GM19397 (cell line): ENCODE data around the gene ADCY6.
"Not testable (repeated sequence)": the region's sequence is repeated elsewhere in the genome, so short reads cannot be mapped to it uniquely, and the experiment has no call there.

Experiments used
- ATAC-seq: cut with Tn5 transposase; IDR thresholded peaks from one replicate; pipeline ENCODE4 v1.9.1; 2021; ENCODE audit warnings: mild to moderate bottlenecking, moderate library complexity; ENCODE audit not compliant: unreplicated experiment

ADCY6 gene

DNA sequence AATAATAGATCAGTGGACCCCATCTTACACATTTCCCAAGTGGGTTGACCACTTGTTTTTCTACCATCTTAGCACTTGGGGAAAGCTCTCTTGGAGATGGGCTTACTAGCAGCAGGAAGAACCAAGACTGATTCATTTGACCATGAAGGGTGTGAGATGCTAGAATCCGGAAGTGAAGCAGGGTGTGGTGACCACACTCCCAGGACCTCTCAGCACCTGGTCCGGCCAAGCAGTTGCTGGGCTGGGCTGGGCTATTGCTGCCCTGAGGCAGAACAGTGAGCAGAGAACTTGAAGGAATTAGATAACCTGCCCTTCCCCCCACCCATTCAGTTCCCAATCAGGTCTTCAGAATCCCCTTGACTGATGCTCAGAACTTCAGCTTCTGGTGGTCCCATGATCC lies 24.4 kb downstream of the ADCY6 start:
- no peak for ATAC-seq

GRCh38 chr12:48758737-48759136 lies 30.2 kb downstream of the ADCY6 start:
- no peak for ATAC-seq

- no peak for ATAC-seq
Measured at GRCh38 chr12:48758186-48758585, 30.7 kb downstream of the ADCY6 start.

DNA sequence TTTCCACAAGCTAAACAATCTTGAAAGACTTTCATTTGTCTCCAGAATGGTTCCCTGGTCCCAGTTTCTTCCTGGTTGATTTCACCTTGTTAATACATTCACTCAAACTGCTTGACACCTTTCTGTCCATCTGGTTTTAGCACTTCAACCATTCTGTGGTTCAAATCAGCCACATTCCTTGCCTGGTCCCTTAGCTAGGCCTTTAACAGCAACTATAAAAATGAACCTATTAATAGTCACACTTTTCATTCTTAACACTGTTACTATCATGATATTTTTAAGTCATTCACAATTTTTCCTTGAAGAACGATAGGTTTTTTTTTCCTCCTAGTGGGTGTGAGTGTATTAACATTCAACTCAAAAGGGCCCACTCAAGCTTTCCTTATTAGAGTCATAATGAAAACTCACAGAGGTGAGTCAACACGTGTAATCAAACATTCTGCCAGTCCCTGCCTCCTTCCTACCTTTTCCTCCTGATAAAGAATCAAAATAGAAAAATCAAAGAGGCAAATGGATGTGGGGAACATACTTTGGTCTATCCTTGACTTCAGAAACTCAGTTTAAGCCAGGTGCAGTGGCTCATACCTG lies 38.0 kb downstream of the ADCY6 start:
- ATAC-seq = no peak

DNA sequence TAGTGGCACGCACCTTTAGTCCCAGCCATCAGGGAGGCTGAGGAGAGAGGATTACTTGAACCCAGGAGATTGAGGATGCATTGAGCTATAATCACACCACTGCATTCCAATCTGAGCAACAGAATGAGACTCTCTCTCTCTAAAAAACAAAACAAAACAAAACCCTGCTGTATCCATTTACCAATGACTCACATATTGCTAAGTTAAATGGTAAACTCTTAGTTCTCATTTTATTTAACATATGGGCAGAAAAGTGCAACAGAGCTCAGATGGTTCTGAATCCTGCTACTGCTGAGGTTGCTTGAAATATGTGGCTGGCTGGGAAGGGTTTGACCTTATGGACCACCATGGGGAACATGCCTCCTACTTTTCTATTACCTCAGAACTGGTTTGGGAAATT lies 38.7 kb downstream of the ADCY6 start:
- ATAC-seq = no peak

DNA sequence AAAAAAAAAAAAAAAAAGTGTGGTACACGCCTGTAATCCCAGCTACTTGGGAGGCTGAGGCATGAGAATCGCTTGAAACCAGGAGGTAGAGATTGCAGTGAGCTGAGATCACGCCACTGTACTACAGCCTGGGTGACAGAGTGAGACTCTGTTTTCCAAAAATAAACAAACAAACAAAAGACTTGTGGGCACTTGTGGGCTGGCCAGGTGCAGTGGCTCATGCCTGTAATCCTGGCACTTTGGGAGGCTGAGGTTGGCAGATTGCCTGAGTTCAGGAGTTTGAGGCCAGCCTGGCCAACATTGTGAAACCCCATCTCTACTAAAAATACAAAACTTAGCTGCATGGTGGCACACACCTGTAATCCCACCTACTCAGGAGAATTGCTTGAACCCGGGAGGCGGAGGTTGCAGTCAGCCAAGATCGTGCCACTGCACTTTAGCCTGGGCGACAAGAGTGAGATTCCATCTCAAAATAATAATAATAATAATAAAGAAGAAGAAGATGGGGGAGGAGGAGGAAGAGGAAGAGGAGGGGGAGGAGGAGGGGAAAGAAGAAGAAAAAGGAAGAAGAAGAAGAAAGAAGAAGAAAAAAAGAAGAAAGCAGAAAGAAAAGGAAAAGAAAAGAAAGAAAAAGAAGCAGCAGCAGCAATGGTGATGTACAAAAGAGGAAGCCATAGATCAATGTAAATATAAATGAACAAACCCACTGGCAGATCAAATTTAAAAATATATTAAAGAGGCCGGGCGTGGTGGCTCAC lies 44.5 kb downstream of the ADCY6 start:
- no peak for ATAC-seq

DNA sequence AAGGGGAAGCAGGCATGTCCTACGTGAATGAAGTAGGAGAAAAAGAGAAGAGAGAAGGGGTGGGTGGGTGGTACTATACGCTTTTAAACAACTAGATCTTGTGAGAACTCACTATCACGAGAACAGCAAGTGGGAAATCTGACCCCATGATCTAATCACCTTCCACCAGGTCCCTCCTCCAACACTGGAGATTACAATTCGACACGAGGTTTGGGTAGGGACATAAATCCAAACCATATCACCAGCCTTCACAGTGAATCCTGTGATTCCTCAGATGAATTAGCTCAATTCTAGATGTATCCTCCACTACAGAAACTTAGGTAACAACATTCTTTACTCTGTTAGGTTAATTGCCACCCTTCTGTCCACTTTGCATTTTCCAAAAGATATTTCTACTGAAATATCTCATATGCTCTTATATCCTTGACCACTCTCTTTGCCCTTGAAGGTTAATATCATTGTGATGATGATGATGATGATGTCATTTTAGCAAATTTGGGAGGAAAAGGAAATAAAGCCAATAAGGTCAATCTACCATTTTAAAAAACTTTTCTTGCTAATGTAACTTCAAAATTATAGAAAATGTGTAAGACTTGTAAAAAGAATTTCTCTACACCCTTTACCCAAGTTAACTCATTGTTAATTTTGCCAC lies 49.1 kb downstream of the ADCY6 start:
- no peak for ATAC-seq

GRCh38 chr12:48736456-48736855 lies 52.4 kb downstream of the ADCY6 start:
- no peak for ATAC-seq

GRCh38 chr12:48728807-48729206 lies 60.1 kb downstream of the ADCY6 start:
- no peak for ATAC-seq

GRCh38 chr12:48720737-48721136 lies 68.2 kb downstream of the ADCY6 start:
- not testable (repeated sequence) for ATAC-seq

DNA sequence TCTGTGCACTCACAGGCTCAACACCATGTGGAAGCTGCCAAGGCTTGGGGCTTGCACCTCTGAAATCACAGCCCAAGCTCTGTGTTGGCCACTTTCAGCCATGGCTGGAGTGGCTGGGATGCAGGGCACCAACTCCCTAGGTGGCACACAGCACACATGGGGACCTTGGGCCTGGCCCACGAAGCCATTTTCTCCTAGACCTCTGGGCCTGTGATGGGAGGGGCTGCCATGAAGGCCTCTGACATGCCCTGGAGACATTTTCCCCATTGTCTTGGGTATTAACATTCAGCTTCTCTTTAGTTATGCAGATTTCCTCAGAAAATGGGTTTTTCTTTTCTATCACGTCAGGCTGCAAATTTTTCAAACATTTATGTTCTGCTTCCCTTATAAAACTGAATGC lies 68.7 kb downstream of the ADCY6 start:
- not testable (repeated sequence) for ATAC-seq

DNA sequence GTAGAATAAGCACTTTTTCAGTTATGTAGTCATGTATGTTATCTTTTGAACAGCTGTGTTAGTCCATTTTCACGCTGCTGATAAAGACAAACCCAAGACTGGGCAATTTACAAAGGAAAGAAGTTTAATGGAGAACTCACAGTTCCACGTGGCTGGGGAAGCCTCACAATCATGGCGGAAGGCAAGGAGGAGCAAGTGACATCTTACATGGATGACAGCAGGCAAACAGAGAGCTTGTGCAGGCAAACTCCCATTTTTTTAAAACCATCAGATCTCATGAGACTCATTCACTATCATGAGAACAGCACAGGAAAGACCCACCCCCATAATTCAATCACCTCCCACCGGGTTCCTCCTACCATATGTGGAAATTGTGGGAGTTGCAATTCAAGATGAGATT lies 69.9 kb downstream of the ADCY6 start:
- not testable (repeated sequence) for ATAC-seq

DNA sequence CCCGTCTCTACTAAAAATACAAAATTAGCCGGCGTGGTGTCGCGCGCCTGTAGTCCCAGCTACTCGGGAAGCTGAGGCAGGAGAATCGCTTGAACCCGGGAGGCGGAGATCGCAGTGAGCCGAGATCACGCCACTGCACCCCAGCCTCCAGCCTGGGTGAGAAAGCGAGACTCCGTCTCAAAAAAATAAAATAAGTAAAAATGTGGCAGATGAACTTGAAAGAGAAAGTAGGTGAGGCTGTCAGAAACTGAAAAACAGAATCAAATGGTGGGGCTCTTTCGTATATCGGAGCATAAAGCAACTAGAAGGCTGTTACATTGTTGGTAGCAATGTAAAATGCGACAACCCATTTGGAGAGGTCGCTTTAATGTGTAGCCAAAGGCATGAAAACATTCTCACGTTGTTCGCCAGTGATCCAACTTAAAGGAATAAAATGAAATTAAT lies 71.6 kb downstream of the ADCY6 start:
- ATAC-seq = no peak

DNA sequence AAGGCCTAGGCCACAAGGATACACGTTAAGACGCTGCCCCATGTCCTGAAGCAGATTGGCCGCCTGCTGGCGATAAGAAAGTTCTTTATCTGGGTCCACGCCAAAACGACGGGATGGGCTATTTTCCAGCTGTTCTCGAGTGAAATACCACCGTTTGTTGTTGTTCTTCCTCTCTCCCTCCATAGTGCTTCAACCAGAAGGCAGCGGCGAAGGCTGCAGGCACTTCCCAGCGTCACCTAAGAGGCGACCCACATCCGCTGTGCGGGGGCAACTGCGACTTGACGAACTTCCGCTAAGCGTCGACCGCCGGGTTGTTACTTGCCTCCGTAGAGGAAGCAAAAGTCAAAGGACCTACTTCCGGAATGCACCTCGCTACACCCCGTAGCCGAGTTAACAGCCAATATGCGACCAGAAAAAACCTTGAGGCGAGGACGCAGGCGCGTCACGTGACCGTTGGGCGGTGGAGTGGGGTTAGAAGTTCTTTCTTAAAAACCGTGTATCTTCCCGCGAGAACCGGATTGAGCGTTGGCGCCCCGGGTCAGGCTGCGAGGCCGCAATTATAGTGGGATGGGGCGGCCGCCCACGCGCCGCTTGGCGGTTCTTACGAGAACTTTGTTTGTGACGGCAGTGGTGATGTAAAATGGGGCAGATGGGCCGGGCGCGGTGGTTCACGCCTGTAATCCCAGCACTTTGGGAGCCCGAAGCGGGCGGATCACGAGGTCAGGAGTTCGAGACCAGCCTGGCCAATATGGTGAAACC lies 72.2 kb downstream of the ADCY6 start, which contains the start of gene CCNT1:
CCNT1 (minus strand) TSS at position 215 of the 759 bp plus-strand sequence; CDS start at position 183, 32 bp downstream.
- peak; percentile 98 for ATAC-seq
